ENCODE measurements around the gene HECTD4.

DNA sequence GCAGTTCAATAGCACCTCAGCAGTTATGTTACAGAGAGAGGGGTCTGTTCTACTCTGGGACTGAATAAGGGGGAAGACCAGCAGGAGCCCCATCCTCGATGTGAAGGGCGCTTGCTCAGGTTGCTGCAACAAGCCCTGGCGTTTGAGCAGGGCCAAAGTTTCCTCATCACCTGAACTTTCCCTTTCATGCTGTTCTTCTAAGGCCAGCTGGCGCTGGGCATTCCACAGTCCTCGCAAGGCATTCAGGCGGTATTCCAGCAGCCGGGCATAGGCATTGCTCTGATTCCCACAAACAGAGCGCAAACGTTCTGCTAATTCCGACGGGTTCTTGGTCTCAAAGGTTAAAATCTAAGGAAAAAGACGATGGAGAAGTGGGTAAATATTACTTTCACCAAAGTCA is 62.8 kb downstream of the HECTD4 start:
- TF ChIP-seq, protein P1, sequence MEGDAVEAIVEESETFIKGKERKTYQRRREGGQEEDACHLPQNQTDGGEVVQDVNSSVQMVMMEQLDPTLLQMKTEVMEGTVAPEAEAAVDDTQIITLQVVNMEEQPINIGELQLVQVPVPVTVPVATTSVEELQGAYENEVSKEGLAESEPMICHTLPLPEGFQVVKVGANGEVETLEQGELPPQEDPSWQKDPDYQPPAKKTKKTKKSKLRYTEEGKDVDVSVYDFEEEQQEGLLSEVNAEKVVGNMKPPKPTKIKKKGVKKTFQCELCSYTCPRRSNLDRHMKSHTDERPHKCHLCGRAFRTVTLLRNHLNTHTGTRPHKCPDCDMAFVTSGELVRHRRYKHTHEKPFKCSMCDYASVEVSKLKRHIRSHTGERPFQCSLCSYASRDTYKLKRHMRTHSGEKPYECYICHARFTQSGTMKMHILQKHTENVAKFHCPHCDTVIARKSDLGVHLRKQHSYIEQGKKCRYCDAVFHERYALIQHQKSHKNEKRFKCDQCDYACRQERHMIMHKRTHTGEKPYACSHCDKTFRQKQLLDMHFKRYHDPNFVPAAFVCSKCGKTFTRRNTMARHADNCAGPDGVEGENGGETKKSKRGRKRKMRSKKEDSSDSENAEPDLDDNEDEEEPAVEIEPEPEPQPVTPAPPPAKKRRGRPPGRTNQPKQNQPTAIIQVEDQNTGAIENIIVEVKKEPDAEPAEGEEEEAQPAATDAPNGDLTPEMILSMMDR (IDR thresholded peaks at IDR 0.05; ENCODE audit: low read length): no peak
- TF ChIP-seq EZH2 (IDR thresholded peaks at IDR 0.05; ENCODE audit: borderline replicate concordance, low read length): no peak
